Stimulated activated CD4-positive, alpha-beta T cell treated with anti-CD3 and anti-CD28 coated beads, Interleukin-1b, Interleukin-23, amount 100 ng/mL, for 4 hours (primary cell): ENCODE measurements around the gene USP34.
A peak's percentile ranks its signal among the peaks of the same experiment; 100 is the strongest.
"Not testable (repeated sequence)": the region's sequence is repeated elsewhere in the genome, so short reads cannot be mapped to it uniquely, and the experiment has no call there.

Source experiments
- DNase-seq, 2 donors: peaks; one replicate each; pipeline ENCODE4 v3.0.0-alpha.2; 2020; ENCODE audit warnings: low read depth in 2 of 2

Gene USP34, protein sequence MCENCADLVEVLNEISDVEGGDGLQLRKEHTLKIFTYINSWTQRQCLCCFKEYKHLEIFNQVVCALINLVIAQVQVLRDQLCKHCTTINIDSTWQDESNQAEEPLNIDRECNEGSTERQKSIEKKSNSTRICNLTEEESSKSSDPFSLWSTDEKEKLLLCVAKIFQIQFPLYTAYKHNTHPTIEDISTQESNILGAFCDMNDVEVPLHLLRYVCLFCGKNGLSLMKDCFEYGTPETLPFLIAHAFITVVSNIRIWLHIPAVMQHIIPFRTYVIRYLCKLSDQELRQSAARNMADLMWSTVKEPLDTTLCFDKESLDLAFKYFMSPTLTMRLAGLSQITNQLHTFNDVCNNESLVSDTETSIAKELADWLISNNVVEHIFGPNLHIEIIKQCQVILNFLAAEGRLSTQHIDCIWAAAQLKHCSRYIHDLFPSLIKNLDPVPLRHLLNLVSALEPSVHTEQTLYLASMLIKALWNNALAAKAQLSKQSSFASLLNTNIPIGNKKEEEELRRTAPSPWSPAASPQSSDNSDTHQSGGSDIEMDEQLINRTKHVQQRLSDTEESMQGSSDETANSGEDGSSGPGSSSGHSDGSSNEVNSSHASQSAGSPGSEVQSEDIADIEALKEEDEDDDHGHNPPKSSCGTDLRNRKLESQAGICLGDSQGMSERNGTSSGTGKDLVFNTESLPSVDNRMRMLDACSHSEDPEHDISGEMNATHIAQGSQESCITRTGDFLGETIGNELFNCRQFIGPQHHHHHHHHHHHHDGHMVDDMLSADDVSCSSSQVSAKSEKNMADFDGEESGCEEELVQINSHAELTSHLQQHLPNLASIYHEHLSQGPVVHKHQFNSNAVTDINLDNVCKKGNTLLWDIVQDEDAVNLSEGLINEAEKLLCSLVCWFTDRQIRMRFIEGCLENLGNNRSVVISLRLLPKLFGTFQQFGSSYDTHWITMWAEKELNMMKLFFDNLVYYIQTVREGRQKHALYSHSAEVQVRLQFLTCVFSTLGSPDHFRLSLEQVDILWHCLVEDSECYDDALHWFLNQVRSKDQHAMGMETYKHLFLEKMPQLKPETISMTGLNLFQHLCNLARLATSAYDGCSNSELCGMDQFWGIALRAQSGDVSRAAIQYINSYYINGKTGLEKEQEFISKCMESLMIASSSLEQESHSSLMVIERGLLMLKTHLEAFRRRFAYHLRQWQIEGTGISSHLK (N-terminal part only)

DNA sequence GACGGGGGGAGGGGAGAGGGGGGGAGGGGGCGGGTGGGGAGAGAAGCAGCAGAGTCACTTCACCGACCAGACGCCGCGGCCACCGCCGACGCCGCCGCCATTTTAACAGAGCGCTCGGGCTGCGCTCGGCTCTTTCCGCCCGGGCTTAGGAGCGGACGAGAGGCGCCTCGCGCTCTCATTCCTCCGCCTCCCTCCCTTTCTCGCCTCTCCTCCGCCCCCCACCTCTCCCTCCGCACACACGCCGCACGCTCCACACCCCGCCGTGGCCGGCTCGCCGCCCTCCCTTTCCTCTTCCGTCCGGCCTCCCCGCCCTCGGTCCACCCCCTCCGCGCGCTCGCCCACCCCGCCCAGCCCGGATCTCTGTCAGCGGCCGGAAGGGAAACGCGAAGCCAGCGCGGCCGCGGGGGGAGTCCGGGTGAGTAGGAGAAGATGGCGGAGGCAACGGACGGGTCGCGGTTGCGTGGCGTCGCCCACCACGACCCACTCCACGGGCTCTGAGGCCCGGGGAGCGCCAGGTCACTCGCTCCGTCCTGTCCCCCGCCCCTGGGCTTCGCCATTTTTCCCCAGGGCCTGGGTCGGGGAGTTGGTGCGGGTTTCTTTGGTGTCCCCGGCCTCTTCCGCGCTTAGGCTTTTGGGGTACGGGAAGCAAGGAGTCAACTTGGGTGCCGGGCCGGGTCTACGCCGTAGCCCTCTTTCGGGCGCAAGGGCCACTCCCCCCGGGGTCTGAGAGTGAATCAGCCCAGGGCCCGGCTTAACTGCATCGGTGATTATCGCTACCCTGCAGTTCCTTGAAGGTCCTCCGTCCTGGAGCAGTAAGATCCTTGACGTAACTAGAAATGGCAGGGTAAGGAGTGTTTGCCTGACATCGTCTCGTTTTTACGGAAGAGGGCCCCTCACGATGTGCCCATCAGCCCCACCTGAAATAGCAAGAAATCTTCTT lies at the start of gene USP34:
TSS of gene USP34 (minus strand) at position 123 of the 940 bp plus-strand sequence. CDS start 395 bp downstream, outside the sequence.
- peak; percentile 80 to 87 for DNase-seq

DNA sequence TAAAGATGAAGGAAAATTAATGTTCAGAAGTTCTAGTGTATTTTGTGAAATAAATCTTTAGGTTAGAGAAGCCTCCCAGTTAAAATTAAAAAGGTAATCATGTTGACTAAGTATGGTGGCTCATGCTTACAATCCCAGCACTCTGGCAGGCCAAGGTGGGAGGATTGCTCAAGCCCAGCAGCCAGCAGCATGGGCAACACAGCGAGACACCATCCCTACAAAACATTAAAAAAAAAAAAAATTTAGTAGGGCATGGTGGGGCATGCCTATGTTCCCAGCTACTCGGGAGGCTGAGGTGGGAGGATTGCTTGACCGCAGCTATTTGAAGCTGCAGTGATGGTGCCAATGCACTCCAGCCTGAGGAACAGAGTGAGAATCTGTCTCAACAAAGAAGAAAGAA lies 49.4 kb upstream of the USP34 start:
- no peak for DNase-seq

DNA sequence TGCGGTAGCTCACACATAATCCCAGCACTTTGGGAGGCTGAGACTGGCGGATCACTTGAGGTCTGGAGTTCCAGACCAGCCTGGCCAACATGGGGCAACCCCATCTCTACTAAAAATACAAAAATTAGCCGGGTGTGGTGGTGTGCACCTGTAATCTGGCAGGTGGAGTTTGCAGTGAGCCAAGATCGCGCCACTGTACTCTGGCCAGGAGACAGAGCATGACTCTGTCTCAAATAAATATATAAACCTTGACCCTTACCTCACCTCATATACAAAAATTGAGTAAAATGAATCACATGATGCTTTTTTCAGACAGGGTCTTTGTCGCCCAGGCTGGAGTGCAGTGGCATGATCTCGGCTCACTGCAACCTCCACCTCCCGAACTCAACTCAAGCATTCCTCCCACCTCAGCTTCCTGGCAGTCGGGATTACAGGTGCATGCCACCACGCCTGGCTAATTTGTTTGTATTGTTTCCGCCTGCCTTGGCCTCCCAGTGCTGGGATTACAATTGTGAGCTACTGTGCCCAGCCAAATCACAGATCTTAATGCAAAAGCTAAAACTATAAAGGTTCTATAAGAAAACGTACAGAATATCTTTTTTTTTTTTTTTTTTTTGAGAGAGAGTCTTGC lies 42.0 kb upstream of the USP34 start:
- DNase-seq = no peak

DNA sequence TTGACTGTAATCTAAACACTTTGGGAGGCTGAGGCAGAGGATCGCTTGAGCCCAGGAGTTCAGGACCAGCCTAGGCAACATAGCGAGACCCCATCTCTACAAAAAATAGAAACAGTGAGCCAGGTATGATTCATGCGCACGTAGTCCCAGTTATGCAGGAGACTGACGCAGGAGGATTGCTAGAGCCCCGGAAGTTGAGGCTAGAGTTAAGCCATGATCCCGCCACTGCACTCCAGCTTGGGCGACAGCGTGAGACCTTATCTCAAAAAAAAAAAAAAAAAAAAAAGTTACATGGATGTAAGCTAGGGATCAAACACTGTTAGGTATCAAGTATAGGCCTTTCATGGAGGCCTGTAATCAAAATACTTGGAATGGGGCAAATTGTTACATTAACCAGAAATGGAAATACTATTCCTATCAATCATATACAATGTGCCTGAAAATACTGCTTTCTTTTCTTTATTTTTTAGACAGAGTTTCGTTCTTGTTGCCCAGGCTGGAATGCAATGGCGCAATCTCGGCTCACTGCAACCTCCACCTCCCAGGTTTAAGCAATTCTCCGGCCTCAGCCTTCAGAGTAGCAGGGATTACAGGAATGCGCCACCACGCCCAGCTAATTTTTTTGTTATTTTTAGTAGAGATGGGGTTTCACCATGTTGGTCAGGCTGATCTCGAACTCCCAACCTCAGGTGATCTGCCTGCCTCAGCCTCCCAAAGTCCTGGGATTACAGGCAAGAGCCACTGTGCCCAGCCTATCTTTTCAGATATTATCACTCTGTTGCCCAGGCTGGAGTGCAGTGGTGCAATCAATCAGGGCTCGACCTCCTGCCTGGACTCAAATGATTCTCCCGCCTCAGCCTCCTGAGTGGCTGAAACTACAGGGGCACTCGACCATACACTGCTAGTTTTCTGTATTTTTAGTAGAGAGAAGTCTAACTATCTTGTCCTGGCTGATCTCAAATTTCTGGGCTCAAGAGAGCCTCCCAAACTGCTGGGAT lies 40.1 kb upstream of the USP34 start:
- no peak for DNase-seq

DNA sequence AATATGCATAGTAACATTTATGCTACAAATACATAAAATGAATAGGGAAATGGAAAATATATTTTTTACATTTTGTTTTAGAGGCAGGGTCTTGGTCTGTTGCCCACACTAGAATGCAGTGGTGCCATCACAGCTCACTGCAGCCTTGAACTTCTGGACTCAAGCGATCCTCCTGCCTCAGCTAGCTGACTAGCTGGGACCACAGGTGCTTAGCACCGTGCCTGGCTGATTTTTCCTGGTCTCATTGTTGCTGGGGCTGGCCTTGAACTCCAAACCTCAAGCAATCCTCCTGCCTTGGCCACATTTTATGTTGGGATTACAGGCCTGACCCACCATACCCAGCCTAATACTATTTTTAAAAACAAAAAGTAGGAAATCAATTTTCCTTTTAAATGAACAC lies 34.1 kb upstream of the USP34 start:
- no peak for DNase-seq

DNA sequence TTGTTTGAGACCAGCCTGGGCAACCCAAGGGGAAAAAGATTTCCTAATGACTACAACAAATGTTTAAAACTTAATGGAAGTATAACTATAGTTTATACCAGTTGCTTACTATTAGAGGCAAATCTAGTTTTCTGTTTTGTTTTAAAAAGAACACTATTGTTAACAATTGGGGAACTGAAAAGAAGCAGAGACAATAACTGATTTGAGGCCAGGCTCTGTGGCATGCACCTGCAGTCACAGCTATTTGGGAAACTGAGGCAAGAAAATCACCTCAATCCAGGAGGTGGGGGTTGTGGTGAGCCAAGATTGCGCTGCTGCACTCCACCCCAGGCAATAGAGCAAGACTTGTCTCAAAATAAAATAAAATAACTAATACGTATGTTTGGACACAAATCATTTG lies 28.2 kb upstream of the USP34 start:
- DNase-seq = no peak

DNA sequence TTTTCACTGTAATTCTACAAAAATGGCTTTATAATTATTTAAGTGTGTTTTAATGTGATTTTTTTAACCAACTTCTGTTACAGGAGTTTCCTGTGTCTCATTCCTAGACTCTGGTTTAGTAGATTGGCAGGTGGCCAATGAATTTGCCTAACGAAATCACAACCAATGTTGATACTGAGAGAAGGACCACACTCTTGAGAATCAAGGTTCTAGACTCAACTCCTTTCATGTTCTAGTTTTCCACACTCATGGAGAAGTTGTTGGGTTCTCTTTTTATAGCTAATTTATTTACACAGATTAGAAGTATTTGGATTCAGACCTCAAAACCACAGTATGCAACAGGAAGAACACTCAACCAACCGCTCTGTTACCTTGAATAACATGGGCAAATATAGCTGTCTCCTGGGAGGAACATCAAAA lies 22.6 kb upstream of the USP34 start:
- no peak for DNase-seq

DNA sequence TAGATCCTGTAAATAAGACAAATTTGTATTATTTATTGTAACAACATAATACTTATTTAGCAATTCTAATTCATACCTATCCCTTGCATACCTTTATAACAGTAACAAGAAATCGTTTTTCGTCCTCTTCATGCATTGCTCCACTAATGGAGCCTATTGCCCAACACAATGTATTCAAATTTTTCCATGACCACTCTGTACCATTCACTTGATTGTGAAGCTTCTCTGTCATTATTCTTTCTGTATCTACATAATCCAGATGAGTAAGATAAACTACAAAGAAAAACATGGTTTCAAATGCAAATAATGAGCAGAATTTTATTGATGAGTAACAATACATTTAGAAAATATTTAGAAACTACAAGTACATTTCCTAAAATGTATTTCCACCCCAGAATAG lies 21.6 kb upstream of the USP34 start:
- DNase-seq = no peak

DNA sequence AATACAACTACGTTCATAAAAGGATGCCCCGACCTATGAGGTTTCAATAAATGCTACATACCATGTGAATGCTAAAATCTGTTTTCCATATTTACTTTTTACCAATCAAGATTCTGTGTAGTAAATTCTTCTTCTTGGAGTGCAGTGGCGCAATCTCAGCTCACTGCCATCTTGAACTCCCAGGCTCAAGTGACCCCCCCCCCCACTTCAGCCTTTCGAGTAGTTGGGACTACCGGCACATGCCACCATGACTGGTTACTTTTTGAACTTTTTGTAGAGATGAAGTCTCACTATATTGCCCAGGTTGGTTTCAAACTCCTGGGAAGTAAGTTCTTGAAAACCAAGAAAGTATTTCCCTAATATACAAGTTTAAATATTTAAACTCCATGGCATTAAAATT lies 14.4 kb upstream of the USP34 start:
- no peak for DNase-seq

DNA sequence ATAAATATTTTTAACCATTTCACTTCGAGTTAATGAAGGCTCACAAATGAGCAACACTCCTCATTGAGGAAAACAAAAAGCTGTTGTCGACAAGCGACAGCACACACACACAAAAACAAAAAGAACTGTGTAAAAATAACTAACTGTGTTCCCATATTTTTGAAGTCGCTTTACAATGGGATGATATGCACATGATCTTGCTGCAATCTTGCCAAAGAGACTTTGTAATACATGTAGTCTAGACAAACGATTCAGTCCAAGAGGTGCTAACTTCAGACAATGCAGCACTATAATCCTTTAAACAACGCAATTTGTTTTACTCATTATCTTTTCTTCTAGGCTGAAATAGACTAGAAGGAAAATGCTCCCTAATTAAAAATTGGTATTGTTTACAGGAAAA lies 7.2 kb upstream of the USP34 start:
- DNase-seq = no peak

DNA sequence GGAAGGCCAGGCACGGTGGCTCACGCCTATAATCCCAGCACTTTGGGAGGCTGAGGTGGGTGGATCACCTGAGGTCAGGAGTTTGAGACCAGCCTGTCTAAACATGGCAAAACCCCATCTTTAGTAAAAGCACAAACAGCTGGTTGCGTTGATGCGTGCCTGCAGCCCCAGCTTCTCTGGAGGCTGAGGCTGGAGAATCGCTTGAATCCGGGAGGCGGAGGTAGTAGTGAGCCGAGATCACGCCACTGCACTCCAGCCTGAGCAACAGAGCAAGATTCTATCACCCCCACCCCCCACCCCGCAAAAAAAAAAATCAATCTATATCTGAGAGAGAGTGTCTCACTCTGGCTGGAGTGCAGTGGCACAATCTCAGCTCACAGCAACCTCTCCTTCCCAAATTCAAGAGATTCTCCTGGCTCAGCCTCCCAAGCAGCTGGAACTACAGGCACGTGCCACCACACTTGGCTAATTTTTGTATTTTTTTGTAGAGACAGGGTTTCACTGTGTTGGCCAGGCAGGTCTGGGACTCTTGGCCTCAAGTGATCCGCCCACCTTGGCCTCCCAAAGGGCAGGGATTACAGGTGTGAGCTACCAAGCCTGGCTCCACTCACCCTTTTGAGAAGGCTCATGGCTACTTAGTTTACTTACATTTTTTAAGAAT lies 6.2 kb upstream of the USP34 start:
- DNase-seq = not testable (repeated sequence)

DNA sequence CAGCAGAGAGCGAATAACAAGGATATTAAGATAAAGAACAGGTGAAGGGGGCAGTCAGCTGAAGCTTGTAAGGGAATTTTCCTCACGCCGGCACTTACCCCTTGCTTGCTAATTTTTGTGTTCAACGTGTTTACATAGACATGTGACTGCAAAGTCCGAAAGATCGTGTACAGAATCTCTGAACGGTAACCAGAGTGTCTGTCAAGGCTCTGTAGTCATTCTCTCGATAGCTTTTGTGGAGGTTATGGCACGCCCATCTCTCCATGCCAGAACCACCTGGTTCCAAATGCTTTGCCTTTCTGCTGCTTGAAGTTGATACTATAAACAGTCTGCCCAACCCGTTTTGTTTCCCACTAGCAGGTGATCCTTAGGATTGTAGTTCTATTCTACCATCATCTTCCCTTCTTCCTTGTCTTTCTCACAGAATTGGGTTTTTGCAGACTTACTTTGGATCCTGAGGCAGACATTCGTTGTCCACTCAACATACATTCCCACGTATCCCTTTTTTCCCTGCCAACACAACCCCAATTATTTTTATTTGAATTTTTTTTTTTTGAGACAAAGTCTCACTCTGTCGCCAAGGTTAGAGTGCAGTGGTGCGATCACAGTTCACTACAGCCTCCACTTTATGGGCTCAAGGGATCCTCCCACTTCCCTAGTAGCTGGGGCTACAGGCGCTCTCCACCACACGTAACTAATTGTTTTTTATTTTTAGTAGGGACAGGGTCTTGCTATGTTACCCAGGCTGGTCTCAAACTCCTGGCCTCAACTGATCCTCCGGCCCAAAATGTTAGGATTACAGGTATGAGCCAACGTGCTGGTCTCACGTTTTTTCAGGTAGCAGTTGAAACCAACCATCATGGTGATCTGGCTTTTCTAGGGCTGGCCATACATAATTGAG lies 1.3 kb upstream of the USP34 start:
- no peak for DNase-seq

DNA sequence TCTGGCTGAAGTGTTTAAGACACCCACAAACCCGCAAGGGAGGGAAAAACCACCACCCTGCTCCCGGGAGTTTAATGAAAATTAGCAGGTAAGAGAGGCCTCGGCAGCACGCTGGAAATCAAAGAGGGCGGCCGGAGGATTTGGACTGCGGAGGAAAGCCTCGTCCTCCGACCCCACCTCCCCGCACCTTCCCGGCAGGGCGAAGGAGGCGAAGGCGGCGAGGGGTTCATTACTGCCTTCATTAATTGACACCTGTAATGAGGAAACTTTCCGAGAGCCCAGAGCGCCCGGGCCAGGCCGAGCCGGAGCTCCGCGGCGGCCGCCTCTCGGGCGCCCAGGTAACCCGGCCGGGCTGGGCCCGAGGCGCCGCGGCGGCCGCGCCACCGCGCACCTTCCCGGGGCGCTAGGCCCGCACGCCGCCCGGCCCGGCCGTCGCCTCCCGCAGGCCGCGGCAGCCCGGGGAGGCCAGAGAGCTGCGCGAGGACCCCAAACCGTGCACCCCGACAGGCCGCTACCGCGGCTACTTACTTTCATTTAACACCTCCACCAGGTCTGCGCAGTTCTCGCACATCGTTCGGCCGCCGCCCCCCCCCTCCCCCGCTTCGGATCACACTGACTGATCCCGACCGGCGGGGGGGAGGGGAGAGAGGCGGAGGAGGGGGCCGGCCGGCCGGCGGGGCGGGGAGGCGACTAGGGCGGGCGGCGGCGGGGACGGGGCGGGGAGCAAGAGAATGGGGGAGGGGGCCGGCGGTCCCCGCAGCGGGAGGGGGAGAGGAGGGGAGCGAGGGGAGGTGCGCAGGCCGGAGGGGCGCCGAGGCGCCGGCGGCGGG lies 550 bp downstream of the USP34 start:
- peak; percentile 76 to 87 for DNase-seq

DNA sequence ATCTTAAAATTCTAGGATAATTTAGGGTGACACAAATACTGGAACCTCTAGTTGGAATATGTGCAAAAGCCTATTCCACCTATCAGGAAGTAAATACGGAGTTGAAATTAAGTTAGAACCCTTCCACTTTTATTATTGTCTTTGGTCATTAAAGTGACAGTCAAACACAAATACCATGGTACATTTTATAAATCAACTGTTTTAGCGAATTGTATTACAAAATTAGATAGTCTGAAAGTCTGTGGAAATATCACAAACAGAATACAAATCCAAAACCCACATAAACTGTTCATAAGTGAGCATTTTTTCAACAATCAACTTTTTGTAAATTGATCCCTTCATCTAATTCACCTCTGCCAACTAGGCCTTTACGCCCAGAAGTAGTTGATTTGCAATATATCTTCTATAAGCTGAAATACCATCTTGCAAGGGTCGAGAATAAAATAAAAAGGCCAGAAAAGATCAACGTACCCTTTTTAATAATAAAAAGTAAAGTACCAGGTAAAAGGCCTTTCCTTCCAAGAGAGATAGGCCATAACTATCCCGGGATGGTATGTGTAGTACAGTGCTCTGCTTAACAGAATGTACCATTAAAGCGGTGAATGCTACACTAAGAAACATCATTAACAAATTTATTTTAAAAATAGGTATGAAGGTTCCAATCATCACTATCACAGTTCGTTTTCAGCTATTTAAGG lies 1.3 kb downstream of the USP34 start:
- no peak for DNase-seq

DNA sequence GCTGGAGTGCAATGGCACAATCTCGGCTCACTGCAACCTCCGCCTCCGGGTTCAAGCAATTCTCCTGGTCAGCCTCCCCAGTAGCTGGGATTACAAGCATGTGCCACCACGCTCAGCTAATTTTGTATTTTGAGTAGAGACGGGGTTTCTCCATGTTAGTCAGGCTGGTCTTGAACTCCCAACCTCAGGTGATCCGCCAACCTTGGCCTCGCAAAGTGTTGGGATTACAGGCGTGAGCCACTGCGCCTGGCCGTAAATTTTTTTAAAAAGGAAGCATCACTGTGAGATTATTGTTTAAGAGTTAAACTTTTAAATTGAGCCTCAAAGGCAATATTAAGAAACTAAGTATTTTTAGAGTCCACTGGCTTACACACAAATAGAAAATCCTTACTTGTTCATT lies 2.7 kb downstream of the USP34 start:
- not testable (repeated sequence) for DNase-seq

DNA sequence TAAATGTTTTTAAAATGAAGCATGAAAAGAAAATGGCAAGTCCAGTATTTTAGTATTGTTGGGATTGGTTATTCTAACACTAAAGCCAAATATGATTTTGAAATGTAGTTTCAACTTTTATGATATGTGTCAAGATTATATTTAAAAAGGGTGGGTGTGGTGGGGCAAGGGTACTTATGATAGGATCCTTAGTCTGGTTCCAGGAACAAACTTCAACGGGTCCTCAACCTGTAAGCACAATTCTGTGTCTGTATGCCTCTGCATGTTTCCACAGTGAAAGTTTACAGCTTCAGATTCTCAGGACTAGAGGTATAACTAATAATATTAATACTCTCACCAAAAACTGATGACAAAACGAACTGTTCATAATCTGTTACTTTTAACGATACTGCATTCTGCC lies 5.8 kb downstream of the USP34 start:
- DNase-seq = no peak
